Muscle of leg (tissue), 11 donors: ENCODE measurements around the gene PLD6. TPM values are rescaled to one million over a fixed set of nuclear protein-coding genes. Genes with fewer than 3 reads are reported as not detected.

Source experiments
- DNase-seq: peaks from one replicate; pipeline ENCODE4 v3.0.0; 2013
- H3K27ac ChIP-seq: one replicate; pipeline ENCODE4 v1.5.1; 2013; ENCODE audit warnings: mild to moderate bottlenecking, low read length, control low read depth
- H3K27me3 ChIP-seq: one replicate; pipeline ENCODE4 v1.6.1; 2013; ENCODE audit warnings: low read length; ENCODE audit not compliant: control insufficient read depth, insufficient read depth
- H3K36me3 ChIP-seq: one replicate; pipeline ENCODE4 v1.6.1; 2013; ENCODE audit warnings: low read length; ENCODE audit not compliant: control insufficient read depth, insufficient read depth
- H3K4me1 ChIP-seq: one replicate; pipeline ENCODE4 v1.6.1; 2013; ENCODE audit warnings: low read length; ENCODE audit not compliant: control insufficient read depth, insufficient read depth
- H3K4me3 ChIP-seq: one replicate; pipeline ENCODE4 v1.5.1; 2013; ENCODE audit warnings: low read length, control low read depth
- H3K9me3 ChIP-seq: replicated peaks from 2 replicates; pipeline ENCODE4 v1.6.1; 2013; ENCODE audit warnings: low read depth, low read length; ENCODE audit not compliant: control insufficient read depth
- WGBS: methylation state at CpG from one replicate; pipeline ENCODE4 v1.1.5; 2013; ENCODE audit warnings: missing lambda C conversion rate; ENCODE audit not compliant: insufficient coverage; 5-methylcytosine and 5-hydroxymethylcytosine counted together
- polyA plus RNA-seq, 8 donors: library from polyadenylated mRNA; unstranded; fragments of 120-200 nt; gene quantifications; one replicate each; pipeline versions ENCODE4 v1.2.1 to v1.2.3, GENCODE V29; 2013; ENCODE audit warnings: inconsistent platforms in 1 of 8, low replicate concordance in 1 of 8; ENCODE audit not compliant: insufficient read length in 8 of 8, insufficient read depth in 1 of 8
- total RNA-seq: library from RNA; stranded (reverse); fragments of 120-200 nt; gene quantifications from one replicate; pipeline ENCODE4 v1.2.4, GENCODE V29; 2013

The PLD6 gene
- total and polyA plus RNA-seq, 9 donors: 3.0 to 6.0 (median 4.5) TPM

- no peak overlapping the region for H3K4me3 ChIP-seq
- H3K27me3 ChIP-seq: no peaks in the 10 kb centered on the region
- H3K4me1 ChIP-seq: no peaks in the 10 kb centered on the region
- no peaks in the 10 kb centered on the region for H3K9me3 ChIP-seq
- 84% methylated on average over 3 of the region's 8 CpGs for WGBS
- no peak for DNase-seq
- H3K36me3 ChIP-seq: peaks cover 83% of the 10 kb centered on the region
- no peak overlapping the region for H3K27ac ChIP-seq
Measured at GRCh38 chr17:17215575-17215974, 9.4 kb upstream of the PLD6 start.

- H3K4me1 ChIP-seq: no peaks in the 10 kb centered on the region
- H3K27me3 ChIP-seq: no peaks in the 10 kb centered on the region
- peaks cover 77% of the 10 kb centered on the region for H3K36me3 ChIP-seq
- no peaks in the 10 kb centered on the region for H3K9me3 ChIP-seq
- no peak overlapping the region for H3K27ac ChIP-seq
- H3K4me3 ChIP-seq: no peak overlapping the region
- 73% methylated on average over 23 of the region's 27 CpGs for WGBS
- no peak for DNase-seq
Measured at GRCh38 chr17:17214646-17215436, 8.7 kb upstream of the PLD6 start.

GRCh38 chr17:17213775-17214174, 7.6 kb upstream of the PLD6 start:
- Histone ChIP-seq H3K27ac (no peak overlapping the region), H3K27me3 (no peaks in the 10 kb centered on the region), H3K4me3 (no peak overlapping the region), H3K9me3 (no peaks in the 10 kb centered on the region), H3K36me3 (peaks cover 71% of the 10 kb centered on the region), H3K4me1 (no peaks in the 10 kb centered on the region)
- WGBS: 74% methylated on average over 6 of the region's 10 CpGs
- DNase-seq: no peak

GRCh38 chr17:17207998-17208397, 1.9 kb upstream of the PLD6 start:
- Histone ChIP-seq H3K4me1 (peaks cover 22% of the 10 kb centered on the region), H3K27me3 (no peaks in the 10 kb centered on the region), H3K9me3 (no peaks in the 10 kb centered on the region), H3K4me3 (no peak overlapping the region), H3K27ac (no peak overlapping the region), H3K36me3 (peaks cover 20% of the 10 kb centered on the region)
- WGBS: 93% methylated on average over 4 of the region's 8 CpGs
- DNase-seq: no peak

- H3K9me3 ChIP-seq: no peaks in the 10 kb centered on the region
- peaks cover 24% of the 10 kb centered on the region for H3K4me1 ChIP-seq
- H3K4me3 ChIP-seq: no peak overlapping the region
- peaks cover 26% of the 10 kb centered on the region for H3K36me3 ChIP-seq
- WGBS: 52% methylated on average over 12 of the region's 16 CpGs
- H3K27me3 ChIP-seq: no peaks in the 10 kb centered on the region
- DNase-seq: peak; percentile 68
- peak overlapping the region; percentile 82 for H3K27ac ChIP-seq
Measured at GRCh38 chr17:17206913-17207335, 791 bp upstream of the PLD6 start.

GRCh38 chr17:17205368-17206123, 587 bp downstream of the PLD6 start:
- no peaks in the 10 kb centered on the region for H3K27me3 ChIP-seq
- H3K4me1 ChIP-seq: peaks cover 25% of the 10 kb centered on the region
- peak overlapping the region; percentile 57 for H3K4me3 ChIP-seq
- peak; percentile 65 for DNase-seq
- H3K9me3 ChIP-seq: no peaks in the 10 kb centered on the region
- WGBS: 3% methylated on average over 70 of the region's 70 CpGs
- H3K27ac ChIP-seq: peak overlapping the region; percentile 69
- H3K36me3 ChIP-seq: peaks cover 21% of the 10 kb centered on the region

- Histone ChIP-seq H3K9me3 (no peaks in the 10 kb centered on the region), H3K4me3 (peak overlapping the region; percentile 57), H3K27me3 (no peaks in the 10 kb centered on the region), H3K4me1 (peaks cover 25% of the 10 kb centered on the region), H3K36me3 (peaks cover 20% of the 10 kb centered on the region), H3K27ac (no peak overlapping the region)
- no peak for DNase-seq
- 61% methylated on average over 9 of the region's 14 CpGs for WGBS
Measured at GRCh38 chr17:17204635-17205231, 1.4 kb downstream of the PLD6 start.

GRCh38 chr17:17204041-17204591, 2.0 kb downstream of the PLD6 start:
- Histone ChIP-seq H3K36me3 (peaks cover 20% of the 10 kb centered on the region), H3K4me3 (no peak overlapping the region), H3K9me3 (no peaks in the 10 kb centered on the region), H3K27me3 (no peaks in the 10 kb centered on the region), H3K27ac (no peak overlapping the region), H3K4me1 (peaks cover 25% of the 10 kb centered on the region)
- 75% methylated on average over 13 of the region's 15 CpGs for WGBS
- DNase-seq: peak; percentile 24

- no peaks in the 10 kb centered on the region for H3K27me3 ChIP-seq
- H3K27ac ChIP-seq: no peak overlapping the region
- 80% methylated on average over 15 of the region's 15 CpGs for WGBS
- H3K36me3 ChIP-seq: peaks cover 20% of the 10 kb centered on the region
- no peak for DNase-seq
- H3K4me1 ChIP-seq: peaks cover 25% of the 10 kb centered on the region
- H3K9me3 ChIP-seq: no peaks in the 10 kb centered on the region
- H3K4me3 ChIP-seq: no peak overlapping the region
Measured at GRCh38 chr17:17203173-17203730, 2.9 kb downstream of the PLD6 start.
